ENCODE results near the gene SMCO4. TPM values are rescaled to one million over a fixed set of nuclear protein-coding genes. Genes with fewer than 3 reads are reported as not detected.

Gene SMCO4
- total RNA-seq, 3 donors from 2014 or later: 37.5 to 75.4 (median 41.5) TPM

GRCh38 chr11:93510196-93510873, 32.9 kb downstream of the SMCO4 start:
- no peak for ATAC-seq
- Histone ChIP-seq H3K4me1 (ENCODE audit: low read depth) (no peaks in the 10 kb centered on the region), H3K4me3 (no peak overlapping the region), H3K9me3 (no peaks in the 10 kb centered on the region), H3K36me3 (ENCODE audit: low read depth) (no peaks in the 10 kb centered on the region)
- intact Hi-C loops (cut with DNase I, micrococcal nuclease): no loop called here
- DNase-seq: no peak
- TF ChIP-seq CTCF (IDR thresholded peaks at IDR 0.05): no peak

GRCh38 chr11:93507517-93507916, 35.7 kb downstream of the SMCO4 start:
- no peak for ATAC-seq
- H3K4me1 ChIP-seq (ENCODE audit: low read depth): no peaks in the 10 kb centered on the region
- intact Hi-C loops (cut with DNase I, micrococcal nuclease): no loop called here
- no peak for DNase-seq
- no peaks in the 10 kb centered on the region for H3K36me3 ChIP-seq (ENCODE audit: low read depth)
- no peak overlapping the region for H3K4me3 ChIP-seq
- TF ChIP-seq CTCF (IDR thresholded peaks at IDR 0.05): no peak
- no peaks in the 10 kb centered on the region for H3K9me3 ChIP-seq

- Histone ChIP-seq H3K36me3 (ENCODE audit: low read depth) (no peaks in the 10 kb centered on the region), H3K4me1 (ENCODE audit: low read depth) (no peaks in the 10 kb centered on the region), H3K9me3 (no peaks in the 10 kb centered on the region), H3K4me3 (no peak overlapping the region)
- DNase-seq (no peak), ATAC-seq (no peak)
- intact Hi-C loops (cut with DNase I, micrococcal nuclease): no loop called here
- no peak for TF ChIP-seq CTCF (IDR thresholded peaks at IDR 0.05)
Observed at GRCh38 chr11:93505703-93506102, 37.5 kb downstream of the SMCO4 start.

GRCh38 chr11:93504110-93505095, 38.8 kb downstream of the SMCO4 start:
- intact Hi-C loops (cut with DNase I, micrococcal nuclease): no loop called here
- DNase-seq (no peak), ATAC-seq (no peak)

GRCh38 chr11:93501856-93502255, 41.3 kb downstream of the SMCO4 start:
- Histone ChIP-seq H3K4me3 (no peak overlapping the region), H3K4me1 (ENCODE audit: low read depth) (no peaks in the 10 kb centered on the region), H3K9me3 (no peaks in the 10 kb centered on the region), H3K36me3 (ENCODE audit: low read depth) (no peaks in the 10 kb centered on the region)
- no peak for TF ChIP-seq CTCF (IDR thresholded peaks at IDR 0.05)
- DNase-seq: no peak
- ATAC-seq: peak; percentile 61
- intact Hi-C loops (cut with DNase I, micrococcal nuclease): no loop called here

More at GRCh38 chr11:93504110-93505095, 38.8 kb downstream of the SMCO4 start:
- H3K4me1 ChIP-seq (ENCODE audit: low read depth): no peaks in the 10 kb centered on the region
- no peak overlapping the region for H3K4me3 ChIP-seq
- H3K36me3 ChIP-seq (ENCODE audit: low read depth): no peaks in the 10 kb centered on the region
- TF ChIP-seq CTCF (IDR thresholded peaks at IDR 0.05): no peak
- H3K9me3 ChIP-seq: no peaks in the 10 kb centered on the region
